ENCODE results near the gene LPIN1.
A peak's percentile ranks its signal among the peaks of the same experiment; 100 is the strongest.

The LPIN1 gene

GRCh38 chr2:11773747-11774525 lies 27.5 kb downstream of the LPIN1 start:
- in situ Hi-C loops (cut with HindIII; ENCODE audit: low pct_ligation_motif_present, low pct_unique_long_range_greater_than_20kb, low sequenced_read_pairs): no loop called here
- no peak for DNase-seq

DNA sequence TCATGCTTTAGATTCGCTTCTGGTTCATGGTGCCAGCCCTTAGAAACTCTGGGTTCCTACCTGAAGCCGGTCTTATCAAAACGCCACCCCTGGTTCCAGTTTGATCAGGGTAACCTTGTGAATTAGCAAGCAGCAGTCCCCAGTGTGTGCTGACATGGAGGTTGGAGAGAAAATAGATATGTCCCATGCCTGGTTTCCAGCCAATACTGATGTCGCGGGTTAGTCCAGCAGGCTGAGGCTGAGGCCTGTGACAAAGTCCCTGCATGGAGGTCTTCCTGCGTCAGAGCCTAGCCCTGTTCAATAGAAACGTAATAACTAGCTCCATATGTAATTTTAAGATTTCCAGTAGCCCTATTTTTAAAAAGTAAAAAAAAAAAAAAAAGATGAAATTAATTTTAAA lies 28.2 kb downstream of the LPIN1 start:
- in situ Hi-C loops (cut with HindIII; ENCODE audit: low pct_ligation_motif_present, low pct_unique_long_range_greater_than_20kb, low sequenced_read_pairs): no loop called here
- no peak for DNase-seq

DNA sequence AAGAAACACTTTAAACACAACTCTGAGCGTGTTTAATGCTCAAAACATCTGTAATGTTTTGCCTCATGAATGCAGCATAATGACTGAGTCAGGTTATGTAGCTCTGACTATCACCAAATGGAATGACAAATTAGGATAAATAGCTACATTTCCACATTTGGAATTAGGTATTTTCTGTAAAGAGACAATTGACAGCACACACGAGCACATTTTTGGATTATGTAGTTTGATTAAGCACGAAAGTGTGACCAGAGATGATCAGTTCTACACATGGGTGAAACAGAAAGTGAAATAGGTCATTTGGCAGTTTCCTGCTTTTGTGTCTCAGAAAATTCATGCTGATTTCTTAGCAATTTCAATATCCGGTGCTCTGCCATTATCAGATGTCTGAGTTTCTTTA lies 29.0 kb downstream of the LPIN1 start:
- no peak for DNase-seq
- in situ Hi-C loops (cut with HindIII; ENCODE audit: low pct_ligation_motif_present, low pct_unique_long_range_greater_than_20kb, low sequenced_read_pairs): loop anchor here (25.0 kb wide), 1 partner anchor 88 kb away; no protein-coding TSS in a partner anchor

- in situ Hi-C loops (cut with HindIII; ENCODE audit: low pct_ligation_motif_present, low pct_unique_long_range_greater_than_20kb, low sequenced_read_pairs): loop anchor here (25.0 kb wide), 1 partner anchor 90 kb away; no protein-coding TSS in a partner anchor
These were observed 30.8 kb downstream of the LPIN1 start for GRCh38 chr2:11777066-11777782.

GRCh38 chr2:11777886-11778415 lies 31.5 kb downstream of the LPIN1 start:
- no peak for DNase-seq
- in situ Hi-C loops (cut with HindIII; ENCODE audit: low pct_ligation_motif_present, low pct_unique_long_range_greater_than_20kb, low sequenced_read_pairs): loop anchor here (25.0 kb wide), 1 partner anchor 91 kb away; no protein-coding TSS in a partner anchor

More at GRCh38 chr2:11777066-11777782, 30.8 kb downstream of the LPIN1 start:
- no peak for DNase-seq

- in situ Hi-C loops (cut with HindIII; ENCODE audit: low pct_ligation_motif_present, low pct_unique_long_range_greater_than_20kb, low sequenced_read_pairs): loop anchor here (25.0 kb wide), 1 partner anchor 91 kb away; no protein-coding TSS in a partner anchor
- no peak for DNase-seq
These were observed 32.0 kb downstream of the LPIN1 start for GRCh38 chr2:11778416-11778815.

DNA sequence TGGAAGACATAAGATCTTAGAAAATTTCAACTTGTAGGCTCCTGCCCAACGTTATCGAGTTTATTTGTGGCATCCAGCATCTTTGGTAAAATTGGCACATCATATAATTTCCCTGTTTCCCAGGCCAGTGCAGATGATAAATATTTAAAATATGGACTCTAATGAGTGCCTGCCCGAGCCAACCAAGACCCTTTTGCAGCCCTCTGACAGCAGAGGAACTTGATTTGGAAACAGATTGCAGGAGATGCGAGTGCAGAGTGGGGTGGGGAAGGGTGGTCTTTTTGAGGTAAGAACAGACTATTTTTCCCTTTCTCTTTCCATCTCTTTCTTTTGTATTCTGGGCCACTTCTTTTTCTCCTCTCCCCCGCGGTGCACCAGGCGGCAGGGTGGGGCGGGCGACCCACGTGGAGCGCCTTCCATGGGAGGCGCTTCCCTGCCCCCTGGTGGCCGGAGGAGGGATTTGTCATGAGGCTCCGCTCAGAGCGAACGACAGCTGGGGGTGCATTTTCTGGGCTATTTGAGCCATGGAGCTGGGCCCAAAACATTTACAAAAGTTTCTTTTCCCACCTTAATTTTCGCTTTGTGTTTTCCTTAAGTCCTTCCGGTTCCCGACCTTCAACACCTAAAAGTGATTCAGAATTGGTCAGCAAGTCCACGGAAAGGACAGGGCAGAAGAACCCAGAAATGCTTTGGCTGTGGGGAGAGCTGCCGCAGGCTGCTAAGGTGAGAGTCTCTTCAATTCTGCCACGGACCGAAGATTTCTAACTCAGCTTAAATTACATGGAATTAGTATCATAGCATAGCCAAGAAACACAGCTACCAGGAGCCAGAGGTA lies 32.7 kb downstream of the LPIN1 start:
- in situ Hi-C loops (cut with HindIII; ENCODE audit: low pct_ligation_motif_present, low pct_unique_long_range_greater_than_20kb, low sequenced_read_pairs): loop anchor here (25.0 kb wide), 1 partner anchor 92 kb away; no protein-coding TSS in a partner anchor
- peak; percentile 76 for DNase-seq

GRCh38 chr2:11781602-11782001 lies 35.2 kb downstream of the LPIN1 start:
- in situ Hi-C loops (cut with HindIII; ENCODE audit: low pct_ligation_motif_present, low pct_unique_long_range_greater_than_20kb, low sequenced_read_pairs): loop anchor here (25.0 kb wide), 1 partner anchor 94 kb away; no protein-coding TSS in a partner anchor
- DNase-seq: no peak

- DNase-seq: no peak
- in situ Hi-C loops (cut with HindIII; ENCODE audit: low pct_ligation_motif_present, low pct_unique_long_range_greater_than_20kb, low sequenced_read_pairs): loop anchor here (25.0 kb wide), 1 partner anchor 97 kb away; no protein-coding TSS in a partner anchor
These were observed 37.8 kb downstream of the LPIN1 start for GRCh38 chr2:11784280-11784679.

DNA sequence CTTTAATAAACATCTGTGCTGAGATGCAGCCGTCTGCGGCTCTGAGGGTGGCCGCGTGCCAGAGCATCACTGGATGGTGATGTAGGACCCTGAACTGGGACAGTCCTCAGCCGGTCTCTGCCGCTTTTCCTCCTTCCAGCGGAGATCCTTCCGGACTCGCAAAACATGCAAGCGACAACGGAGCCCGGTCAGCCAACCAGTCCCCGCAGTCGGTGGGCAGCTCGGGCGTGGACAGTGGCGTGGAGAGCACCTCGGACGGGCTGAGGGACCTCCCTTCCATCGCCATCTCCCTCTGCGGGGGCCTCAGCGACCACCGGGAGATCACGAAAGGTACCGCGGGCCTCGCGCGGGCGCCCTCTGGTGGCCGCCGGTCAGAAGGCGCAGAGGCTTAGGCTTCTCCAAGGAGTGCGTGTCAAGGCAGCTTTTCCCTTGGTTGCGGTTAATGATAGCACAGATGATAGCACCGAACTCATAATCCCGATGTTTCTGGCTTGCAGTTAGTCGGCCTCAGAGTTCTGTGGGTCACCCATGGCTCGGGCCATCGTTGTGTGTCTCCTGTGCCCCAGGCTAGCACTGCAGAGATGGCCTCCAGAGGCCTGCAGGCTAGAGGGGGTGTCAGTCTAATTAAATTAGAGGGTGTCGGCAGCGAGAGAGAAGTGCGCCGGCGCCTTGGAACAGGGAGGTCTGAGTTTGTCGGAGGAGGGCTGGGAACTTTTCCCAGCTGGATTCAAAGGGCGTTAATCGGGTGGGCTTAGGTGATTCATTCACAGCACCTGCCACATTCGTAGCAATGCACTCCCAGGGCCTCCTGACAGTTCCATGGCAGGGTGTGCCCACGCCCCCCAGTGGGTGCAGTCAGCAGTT lies 38.5 kb downstream of the LPIN1 start:
- no peak for DNase-seq
- in situ Hi-C loops (cut with HindIII; ENCODE audit: low pct_ligation_motif_present, low pct_unique_long_range_greater_than_20kb, low sequenced_read_pairs): loop anchor here (25.0 kb wide), 1 partner anchor 98 kb away; no protein-coding TSS in a partner anchor

DNA sequence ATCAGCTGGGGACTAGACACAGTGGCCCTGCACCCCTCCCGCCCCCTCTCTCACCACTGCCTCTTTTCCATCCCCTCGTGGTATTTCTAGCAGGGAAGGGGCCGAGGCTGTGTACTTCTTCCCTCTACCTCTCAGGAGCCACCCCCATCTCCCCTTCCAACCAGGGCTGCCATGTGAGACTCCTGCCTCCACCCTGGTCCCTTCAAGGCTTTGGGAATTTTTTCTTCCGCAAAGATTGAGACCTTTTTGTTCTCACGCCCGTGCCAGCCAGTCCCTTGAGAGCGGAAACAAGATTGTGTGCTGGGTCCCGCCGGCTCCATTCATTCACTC lies 39.1 kb downstream of the LPIN1 start:
- in situ Hi-C loops (cut with HindIII; ENCODE audit: low pct_ligation_motif_present, low pct_unique_long_range_greater_than_20kb, low sequenced_read_pairs): loop anchor here (25.0 kb wide), 1 partner anchor 98 kb away; no protein-coding TSS in a partner anchor
- DNase-seq: no peak

DNA sequence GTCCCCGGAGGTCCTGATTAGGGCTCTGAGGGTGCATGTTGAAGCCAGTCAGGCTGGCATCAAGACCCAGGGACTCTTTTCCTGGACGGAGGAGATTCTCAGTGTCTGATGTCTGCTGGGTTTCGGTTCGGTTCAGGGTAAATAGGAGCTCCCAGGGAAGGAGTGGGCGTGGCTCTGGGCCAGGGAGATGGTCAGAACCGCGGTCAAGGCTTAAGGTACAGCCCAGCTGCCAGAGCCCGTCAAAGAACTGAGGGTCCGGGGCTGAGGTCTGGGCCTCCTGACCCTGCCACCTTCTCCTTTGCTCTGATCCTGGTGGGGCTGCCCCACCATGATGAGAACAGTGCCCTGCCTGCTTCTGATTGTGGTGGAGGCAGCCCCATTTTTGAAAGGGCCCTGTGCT lies 39.8 kb downstream of the LPIN1 start:
- no peak for DNase-seq
- in situ Hi-C loops (cut with HindIII; ENCODE audit: low pct_ligation_motif_present, low pct_unique_long_range_greater_than_20kb, low sequenced_read_pairs): loop anchor here (25.0 kb wide), 1 partner anchor 99 kb away; no protein-coding TSS in a partner anchor

DNA sequence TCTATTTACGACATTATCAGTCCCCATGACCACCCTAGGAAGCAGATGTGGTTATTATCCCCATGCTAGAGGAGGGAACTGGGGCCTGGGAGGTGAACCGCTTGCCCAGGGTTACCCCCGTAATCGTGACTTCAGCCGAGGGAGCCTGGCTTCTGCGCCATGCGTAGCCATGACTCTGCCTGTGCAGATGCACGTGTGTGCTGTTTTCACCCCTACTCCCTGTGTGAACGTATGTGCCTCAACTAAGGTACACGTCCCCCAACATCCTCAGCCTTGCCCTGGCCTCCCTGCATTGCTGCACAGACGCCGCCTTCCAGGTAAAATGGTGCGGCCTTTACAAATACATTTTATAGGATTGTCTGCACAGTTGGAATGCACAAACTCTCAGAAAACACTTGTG lies 40.2 kb downstream of the LPIN1 start:
- in situ Hi-C loops (cut with HindIII; ENCODE audit: low pct_ligation_motif_present, low pct_unique_long_range_greater_than_20kb, low sequenced_read_pairs): loop anchor here (25.0 kb wide), 1 partner anchor 99 kb away; no protein-coding TSS in a partner anchor
- no peak for DNase-seq

GRCh38 chr2:11787991-11788390 lies 41.6 kb downstream of the LPIN1 start:
- no peak for DNase-seq
- in situ Hi-C loops (cut with HindIII; ENCODE audit: low pct_ligation_motif_present, low pct_unique_long_range_greater_than_20kb, low sequenced_read_pairs): loop anchor here (25.0 kb wide), 1 partner anchor 101 kb away; no protein-coding TSS in a partner anchor

DNA sequence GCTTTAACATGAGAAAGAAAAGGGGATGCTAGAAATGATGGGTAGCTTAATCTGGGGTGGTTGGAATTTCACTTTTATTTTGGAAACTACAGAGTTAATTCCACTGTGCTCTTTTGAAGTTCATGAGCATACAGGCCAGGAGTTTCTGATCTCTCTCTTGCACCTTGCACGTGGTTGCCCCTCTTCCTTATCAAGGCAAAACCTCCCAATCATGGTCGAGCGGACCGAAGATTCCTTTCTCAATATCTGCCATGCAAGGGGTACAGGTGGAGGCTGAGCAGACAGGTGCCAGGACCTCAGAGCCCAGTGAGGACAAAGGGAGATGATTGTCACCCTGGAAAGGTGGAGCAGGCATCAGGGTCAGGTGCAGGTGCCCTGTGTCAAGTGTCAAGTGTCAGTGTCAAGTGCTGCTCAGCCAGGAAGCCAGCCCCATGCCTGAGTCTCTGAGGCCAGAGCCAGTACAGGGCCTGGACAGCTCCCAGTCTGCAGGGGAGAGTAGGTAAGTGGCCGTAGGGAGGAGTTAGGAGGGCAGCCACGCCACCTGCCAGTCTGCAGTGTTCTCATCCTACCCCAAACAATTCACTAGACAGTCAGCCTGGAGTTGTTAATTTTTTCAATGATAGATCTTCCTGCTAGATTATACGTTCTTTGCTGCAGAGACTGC lies 42.2 kb downstream of the LPIN1 start:
- in situ Hi-C loops (cut with HindIII; ENCODE audit: low pct_ligation_motif_present, low pct_unique_long_range_greater_than_20kb, low sequenced_read_pairs): loop anchor here (25.0 kb wide), 1 partner anchor 101 kb away; no protein-coding TSS in a partner anchor
- no peak for DNase-seq

GRCh38 chr2:11789243-11789642 lies 42.8 kb downstream of the LPIN1 start:
- DNase-seq: no peak
- in situ Hi-C loops (cut with HindIII; ENCODE audit: low pct_ligation_motif_present, low pct_unique_long_range_greater_than_20kb, low sequenced_read_pairs): loop anchor here (25.0 kb wide), 1 partner anchor 102 kb away; no protein-coding TSS in a partner anchor

GRCh38 chr2:11790228-11790627 lies 43.8 kb downstream of the LPIN1 start:
- in situ Hi-C loops (cut with HindIII; ENCODE audit: low pct_ligation_motif_present, low pct_unique_long_range_greater_than_20kb, low sequenced_read_pairs): loop anchor here (25.0 kb wide), 1 partner anchor 103 kb away; no protein-coding TSS in a partner anchor
- no peak for DNase-seq
